ENCODE data around the gene FARP2.
"Not testable (repeated sequence)": the region's sequence is repeated elsewhere in the genome, so short reads cannot be mapped to it uniquely, and the experiment has no call there.

GRCh38 chr2:241413501-241413900 is 57.4 kb downstream of the FARP2 start:
- TF ChIP-seq, protein P1, sequence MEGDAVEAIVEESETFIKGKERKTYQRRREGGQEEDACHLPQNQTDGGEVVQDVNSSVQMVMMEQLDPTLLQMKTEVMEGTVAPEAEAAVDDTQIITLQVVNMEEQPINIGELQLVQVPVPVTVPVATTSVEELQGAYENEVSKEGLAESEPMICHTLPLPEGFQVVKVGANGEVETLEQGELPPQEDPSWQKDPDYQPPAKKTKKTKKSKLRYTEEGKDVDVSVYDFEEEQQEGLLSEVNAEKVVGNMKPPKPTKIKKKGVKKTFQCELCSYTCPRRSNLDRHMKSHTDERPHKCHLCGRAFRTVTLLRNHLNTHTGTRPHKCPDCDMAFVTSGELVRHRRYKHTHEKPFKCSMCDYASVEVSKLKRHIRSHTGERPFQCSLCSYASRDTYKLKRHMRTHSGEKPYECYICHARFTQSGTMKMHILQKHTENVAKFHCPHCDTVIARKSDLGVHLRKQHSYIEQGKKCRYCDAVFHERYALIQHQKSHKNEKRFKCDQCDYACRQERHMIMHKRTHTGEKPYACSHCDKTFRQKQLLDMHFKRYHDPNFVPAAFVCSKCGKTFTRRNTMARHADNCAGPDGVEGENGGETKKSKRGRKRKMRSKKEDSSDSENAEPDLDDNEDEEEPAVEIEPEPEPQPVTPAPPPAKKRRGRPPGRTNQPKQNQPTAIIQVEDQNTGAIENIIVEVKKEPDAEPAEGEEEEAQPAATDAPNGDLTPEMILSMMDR (IDR thresholded peaks at IDR 0.05): not testable (repeated sequence)
- TF ChIP-seq POLR2A (IDR thresholded peaks at IDR 0.05): not testable (repeated sequence)
